Testis (tissue), 2 donors: ENCODE results near the gene MAML2.

Experiments
- POLR2A ChIP-seq: fragments of 450-650 bp; IDR thresholded peaks from one replicate; pipeline ENCODE4 v1.6.1; 2017; ENCODE audit warnings: antibody characterized with exemption, mild to moderate bottlenecking, moderate library complexity
- TF ChIP-seq, protein P1 (sequence below), 3 experiments: fragments of 450-650 bp in 2 of 3; fragments of 200-600 bp in 1 of 3; sonication (generic) in 1 of 3; IDR thresholded peaks; one replicate each; pipeline ENCODE4 v1.5.1; 2016 to 2019; ENCODE audit warnings: antibody characterized with exemption in 3 of 3, mild to moderate bottlenecking in 2 of 3, moderate library complexity in 1 of 3

DNA sequence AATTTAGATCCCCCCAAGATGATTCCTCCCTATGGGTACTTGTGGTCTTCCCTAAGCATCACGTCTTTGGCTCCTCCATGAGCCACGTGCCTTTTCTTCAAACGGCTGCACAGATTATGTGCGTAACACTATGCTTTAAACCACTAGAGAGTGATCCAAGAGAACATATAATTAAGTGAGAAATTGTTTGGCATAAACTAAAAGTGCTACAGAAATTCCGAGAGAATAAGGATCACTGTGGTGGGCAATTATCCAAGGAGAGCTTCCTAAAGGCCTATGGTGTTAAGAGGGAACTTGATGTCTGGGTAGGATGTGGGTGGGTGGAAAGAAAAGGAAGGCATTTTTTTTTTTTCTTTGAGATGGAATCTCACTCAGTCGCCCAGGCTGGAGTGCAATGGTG is 110.9 kb downstream of the MAML2 start:
- TF ChIP-seq POLR2A = no peak
- TF ChIP-seq, protein P1, sequence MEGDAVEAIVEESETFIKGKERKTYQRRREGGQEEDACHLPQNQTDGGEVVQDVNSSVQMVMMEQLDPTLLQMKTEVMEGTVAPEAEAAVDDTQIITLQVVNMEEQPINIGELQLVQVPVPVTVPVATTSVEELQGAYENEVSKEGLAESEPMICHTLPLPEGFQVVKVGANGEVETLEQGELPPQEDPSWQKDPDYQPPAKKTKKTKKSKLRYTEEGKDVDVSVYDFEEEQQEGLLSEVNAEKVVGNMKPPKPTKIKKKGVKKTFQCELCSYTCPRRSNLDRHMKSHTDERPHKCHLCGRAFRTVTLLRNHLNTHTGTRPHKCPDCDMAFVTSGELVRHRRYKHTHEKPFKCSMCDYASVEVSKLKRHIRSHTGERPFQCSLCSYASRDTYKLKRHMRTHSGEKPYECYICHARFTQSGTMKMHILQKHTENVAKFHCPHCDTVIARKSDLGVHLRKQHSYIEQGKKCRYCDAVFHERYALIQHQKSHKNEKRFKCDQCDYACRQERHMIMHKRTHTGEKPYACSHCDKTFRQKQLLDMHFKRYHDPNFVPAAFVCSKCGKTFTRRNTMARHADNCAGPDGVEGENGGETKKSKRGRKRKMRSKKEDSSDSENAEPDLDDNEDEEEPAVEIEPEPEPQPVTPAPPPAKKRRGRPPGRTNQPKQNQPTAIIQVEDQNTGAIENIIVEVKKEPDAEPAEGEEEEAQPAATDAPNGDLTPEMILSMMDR (IDR thresholded peaks at IDR 0.05) = no peak
